D721Med (cell line): ENCODE results near the gene TEX51.

Source experiments
- DNase-seq: peaks from one replicate; pipeline ENCODE4 v3.0.0; 2011; ENCODE audit warnings: low spot score; ENCODE audit not compliant: insufficient read length
- FAIRE-seq: peaks from 2 replicates; lab custom pipeline; 2011; peaks lifted over from hg19 to GRCh38; lab: Jason Lieb, UNC
- CTCF ChIP-seq: IDR thresholded peaks from 2 replicates; pipeline ENCODE4 v1.5.1; 2012; ENCODE audit warnings: mild to moderate bottlenecking, control low read depth; ENCODE audit not compliant: insufficient read depth; ENCODE audit errors: missing control alignments

TEX51 gene

GRCh38 chr2:126905991-126906390 lies 7.3 kb downstream of the TEX51 start:
- DNase-seq (no peak), FAIRE-seq (no peak)
- TF ChIP-seq CTCF, result no peak

GRCh38 chr2:126906781-126907180 lies 8.1 kb downstream of the TEX51 start:
- DNase-seq (no peak), FAIRE-seq (no peak)
- no peak for TF ChIP-seq CTCF

- no peak for FAIRE-seq
- DNase-seq, result no peak
- TF ChIP-seq CTCF, result no peak
Measured at GRCh38 chr2:126907671-126908070, 9.0 kb downstream of the TEX51 start.

GRCh38 chr2:126908721-126909177 lies 10.1 kb downstream of the TEX51 start:
- no peak for DNase-seq
- no peak for FAIRE-seq
- TF ChIP-seq CTCF, result no peak

GRCh38 chr2:126909366-126909765 lies 10.7 kb downstream of the TEX51 start:
- FAIRE-seq (no peak), DNase-seq (no peak)
- no peak for TF ChIP-seq CTCF

GRCh38 chr2:126909781-126910180 lies 11.1 kb downstream of the TEX51 start:
- FAIRE-seq, result no peak
- TF ChIP-seq CTCF, result no peak
- no peak for DNase-seq

GRCh38 chr2:126910637-126911036 lies 11.9 kb downstream of the TEX51 start:
- DNase-seq (no peak), FAIRE-seq (no peak)
- TF ChIP-seq CTCF, result no peak
